ENCODE results near the gene CAP2. TPM values are rescaled to one million over a fixed set of nuclear protein-coding genes. Genes with fewer than 3 reads are reported as not detected.
"Not testable (repeated sequence)": the region's sequence is repeated elsewhere in the genome, so short reads cannot be mapped to it uniquely, and the experiment has no call there.

The CAP2 gene
- total RNA-seq, 2 experiments from 2014 or later, result not detected

DNA sequence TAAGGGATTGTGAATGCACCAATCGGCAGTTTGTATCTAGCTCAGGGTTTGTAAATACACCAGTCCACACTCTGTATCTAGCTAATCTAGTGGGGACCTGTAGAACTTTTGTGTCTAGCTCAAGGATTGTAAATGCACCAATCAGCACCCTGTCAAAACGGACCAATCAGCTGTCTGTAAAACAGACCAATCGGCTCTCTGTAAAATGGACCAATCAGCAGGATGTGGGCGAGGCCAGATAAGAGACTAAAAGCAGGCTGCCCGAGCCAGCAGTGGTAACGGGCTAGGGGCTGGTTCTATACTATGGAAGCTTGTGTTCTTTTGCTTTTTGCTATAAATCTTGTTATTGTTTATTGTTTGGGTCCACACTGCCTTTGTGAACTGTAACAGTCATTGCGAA lies 187.9 kb downstream of the CAP2 start:
- H3K4me1 Mint-ChIP-seq (ENCODE audit: low read depth), result not testable (repeated sequence)

GRCh38 chr6:17583811-17584210 lies 190.4 kb downstream of the CAP2 start:
- ATAC-seq (no peak), DNase-seq (no peak)
- POLR2A ChIA-PET, result interaction anchor here (0.6 kb wide), 2 partner anchors 16 to 253 kb away, joined by 3 read pairs; partner anchors contain the start of gene FAM8A1
- Mint-ChIP-seq H3K36me3 (ENCODE audit: low read depth) (no peaks in the 10 kb centered on the region), H3K9me3 (ENCODE audit: insufficient read depth) (no peaks in the 10 kb centered on the region), H3K27me3 (ENCODE audit: low read depth) (peaks cover 10% of the 10 kb centered on the region), H3K4me3 (no peak overlapping the region), H3K27ac (no peak overlapping the region), H3K4me1 (ENCODE audit: low read depth) (peaks cover 7% of the 10 kb centered on the region)
- CTCF ChIA-PET, result interaction anchor here (0.6 to 2.0 kb wide), 16 partner anchors 8 to 449 kb away, joined by 3 to 13 read pairs (median 4); no protein-coding TSS in a partner anchor

More for the DNA sequence above, 187.9 kb downstream of the CAP2 start:
- CTCF ChIA-PET, result interaction anchor here (0.7 to 2.0 kb wide), 4 partner anchors 223 to 425 kb away, joined by 3 to 5 read pairs (median 4); no protein-coding TSS in a partner anchor
- POLR2A ChIA-PET; H3K9me3 Mint-ChIP-seq (ENCODE audit: insufficient read depth); H3K27ac Mint-ChIP-seq; ATAC-seq; DNase-seq; H3K36me3 Mint-ChIP-seq (ENCODE audit: low read depth): not testable (repeated sequence)
- Mint-ChIP-seq H3K4me3 (peak overlapping the region; percentile 10), H3K27me3 (ENCODE audit: low read depth) (peaks cover 17% of the 10 kb centered on the region)

DNA sequence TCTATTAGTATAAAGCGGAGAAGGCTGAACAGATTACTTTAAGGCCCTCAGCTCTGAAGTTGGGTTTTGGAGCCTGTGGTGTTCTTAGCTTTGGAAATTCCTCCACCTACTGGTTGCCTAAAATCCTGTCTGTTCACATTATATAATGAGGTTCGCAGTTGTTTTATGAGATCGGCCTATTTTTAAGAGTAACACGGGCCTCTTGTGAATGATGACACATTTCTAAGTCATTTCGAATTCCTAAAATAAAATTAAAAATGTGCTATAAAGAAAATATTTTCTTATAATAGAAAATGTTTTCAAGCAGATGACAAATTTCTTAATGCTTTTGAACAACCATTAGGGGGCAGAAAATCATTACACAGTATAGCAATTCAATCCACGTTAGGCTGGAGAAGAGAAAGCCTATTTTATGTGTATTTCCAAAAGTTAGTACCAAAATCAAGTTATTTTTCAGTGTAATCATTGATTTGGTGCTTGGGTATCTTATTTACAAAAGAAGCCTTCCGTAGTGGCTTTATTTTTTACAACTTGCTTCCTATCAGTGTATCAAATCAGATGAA lies 190.9 kb downstream of the CAP2 start:
- Mint-ChIP-seq H3K27me3 (ENCODE audit: low read depth) (peaks cover 10% of the 10 kb centered on the region), H3K9me3 (ENCODE audit: insufficient read depth) (no peaks in the 10 kb centered on the region), H3K36me3 (ENCODE audit: low read depth) (no peaks in the 10 kb centered on the region), H3K4me1 (ENCODE audit: low read depth) (peaks cover 10% of the 10 kb centered on the region), H3K4me3 (no peak overlapping the region), H3K27ac (no peak overlapping the region)
- DNase-seq, result peak; percentile 30
- peak; percentile 62 for ATAC-seq
- CTCF ChIA-PET, result interaction anchor here (0.6 to 2.0 kb wide), 16 partner anchors 8 to 448 kb away, joined by 3 to 13 read pairs (median 4); no protein-coding TSS in a partner anchor
- POLR2A ChIA-PET, result interaction anchor here (0.6 kb wide), 2 partner anchors 16 to 252 kb away, joined by 3 read pairs; partner anchors contain the start of gene FAM8A1

DNA sequence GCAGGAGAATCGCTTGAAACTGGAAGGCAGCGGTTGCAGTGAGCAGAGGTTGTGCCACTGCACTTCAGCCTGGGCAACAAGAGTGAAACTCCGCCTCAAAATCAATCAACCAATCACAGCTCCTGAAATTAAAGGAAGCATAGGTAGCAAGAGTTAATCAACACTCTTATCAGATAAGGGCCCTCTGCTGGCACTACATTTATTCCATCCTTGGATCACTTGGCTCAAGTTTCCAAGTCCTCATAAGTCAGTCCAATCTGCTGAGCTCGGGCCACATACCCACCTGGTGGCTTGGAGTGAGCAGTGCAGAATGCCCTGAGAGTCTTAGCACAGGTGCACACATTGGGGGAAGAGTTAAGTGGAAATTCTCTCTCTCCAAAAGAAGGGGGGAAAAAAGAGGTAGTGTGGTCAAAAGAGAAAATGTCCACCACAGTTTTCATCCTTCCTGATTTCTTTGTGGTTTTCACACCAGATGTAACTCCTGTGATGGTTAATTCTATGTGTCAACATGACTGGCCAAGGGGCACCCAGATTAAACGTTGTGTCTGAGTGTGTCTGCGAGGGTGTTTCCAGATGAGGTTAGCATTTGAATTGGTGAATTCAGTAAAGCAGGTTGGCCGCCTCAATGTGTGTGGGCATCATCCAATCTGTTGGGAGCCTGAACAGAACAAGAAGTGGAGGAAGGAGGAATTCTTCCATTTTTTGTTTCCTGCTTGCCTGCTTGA lies 192.5 kb downstream of the CAP2 start:
- ATAC-seq (no peak), DNase-seq (no peak)
- POLR2A ChIA-PET, result no interaction called here
- H3K9me3 Mint-ChIP-seq (ENCODE audit: insufficient read depth), result no peaks in the 10 kb centered on the region
- peaks cover 9% of the 10 kb centered on the region for H3K27me3 Mint-ChIP-seq (ENCODE audit: low read depth)
- H3K27ac Mint-ChIP-seq, result no peak overlapping the region
- peaks cover 18% of the 10 kb centered on the region for H3K4me1 Mint-ChIP-seq (ENCODE audit: low read depth)
- H3K36me3 Mint-ChIP-seq (ENCODE audit: low read depth), result no peaks in the 10 kb centered on the region
- no peak overlapping the region for H3K4me3 Mint-ChIP-seq
- CTCF ChIA-PET, result interaction anchor here (1.0 to 2.0 kb wide), 4 partner anchors 15 to 218 kb away, joined by 3 to 10 read pairs (median 4); partner anchors contain the start of gene NUP153

GRCh38 chr6:17586623-17587022 lies 193.2 kb downstream of the CAP2 start:
- CTCF ChIA-PET, result interaction anchor here (1.0 kb wide), 1 partner anchor 116 kb away, joined by 3 read pairs; no protein-coding TSS in a partner anchor
- H3K9me3 Mint-ChIP-seq (ENCODE audit: insufficient read depth); POLR2A ChIA-PET: not testable (repeated sequence)

DNA sequence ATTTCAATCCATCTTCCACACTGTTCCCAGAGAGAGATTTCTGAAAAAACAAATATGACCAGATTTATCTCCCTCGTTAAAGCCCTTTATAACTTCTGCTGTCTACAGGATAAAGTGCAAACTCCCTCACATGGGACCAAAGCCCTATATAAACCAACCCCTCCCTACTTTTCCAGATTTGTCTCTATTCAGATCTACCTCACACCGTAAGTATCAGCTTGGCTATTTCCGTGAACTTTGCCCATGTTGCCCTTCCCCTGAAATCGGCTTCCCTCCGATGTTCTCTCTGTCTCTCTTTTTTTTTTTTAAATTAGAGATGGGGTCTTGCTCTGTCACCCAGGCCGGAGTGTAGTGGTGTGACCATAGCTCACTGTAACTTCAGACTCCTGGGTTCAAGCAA lies 194.6 kb downstream of the CAP2 start:
- H3K36me3 Mint-ChIP-seq (ENCODE audit: low read depth), result no peaks in the 10 kb centered on the region
- DNase-seq (no peak), ATAC-seq (no peak)
- H3K27ac Mint-ChIP-seq, result no peak overlapping the region
- ChIA-PET CTCF (no interaction called here), POLR2A (no interaction called here)
- no peak overlapping the region for H3K4me3 Mint-ChIP-seq
- H3K9me3 Mint-ChIP-seq (ENCODE audit: insufficient read depth), result no peaks in the 10 kb centered on the region
- H3K27me3 Mint-ChIP-seq (ENCODE audit: low read depth), result no peaks in the 10 kb centered on the region
- H3K4me1 Mint-ChIP-seq (ENCODE audit: low read depth), result peaks cover 23% of the 10 kb centered on the region

More at GRCh38 chr6:17586623-17587022, 193.2 kb downstream of the CAP2 start:
- peaks cover 21% of the 10 kb centered on the region for H3K4me1 Mint-ChIP-seq (ENCODE audit: low read depth)
- not testable (repeated sequence) for H3K36me3 Mint-ChIP-seq (ENCODE audit: low read depth); H3K4me3 Mint-ChIP-seq; H3K27me3 Mint-ChIP-seq (ENCODE audit: low read depth); ATAC-seq; H3K27ac Mint-ChIP-seq; DNase-seq

DNA sequence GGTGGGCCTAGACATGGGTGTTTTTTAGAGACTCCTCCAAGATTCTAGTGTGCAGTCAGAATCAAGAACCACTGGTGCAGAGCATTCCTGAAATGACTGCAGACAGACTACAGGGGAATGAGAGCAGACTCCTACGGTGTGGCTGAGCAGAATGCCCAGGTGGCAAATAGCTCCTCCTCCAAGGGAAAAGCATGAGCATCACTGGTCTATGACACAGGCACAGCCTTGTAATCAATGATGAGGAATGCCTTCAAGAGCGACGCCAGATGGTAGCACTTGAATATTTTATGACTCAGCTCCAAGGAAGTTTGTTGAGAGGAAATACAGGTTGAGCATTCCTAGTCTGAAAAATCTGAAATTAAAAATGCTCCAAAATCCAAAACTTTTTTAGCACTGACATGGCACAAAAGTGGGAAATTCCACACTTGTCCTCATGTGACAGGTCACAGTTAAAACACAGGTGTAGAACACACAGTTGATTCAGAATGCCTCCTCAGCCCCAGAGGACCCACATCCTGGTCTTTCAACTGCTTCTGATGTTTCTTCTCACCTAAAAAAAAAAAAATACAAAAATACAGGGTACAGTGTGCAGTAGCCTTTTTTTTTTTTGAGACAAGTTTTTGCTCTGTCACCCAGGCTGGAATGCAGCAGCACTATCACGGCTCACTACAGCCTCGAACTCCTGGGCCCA lies 196.2 kb downstream of the CAP2 start:
- POLR2A ChIA-PET, result interaction anchor here (2.2 kb wide), 1 partner anchor 11 kb away, joined by 10 read pairs; the partner anchor contains the start of gene FAM8A1
- no peak overlapping the region for H3K4me3 Mint-ChIP-seq
- no peaks in the 10 kb centered on the region for H3K27me3 Mint-ChIP-seq (ENCODE audit: low read depth)
- no peaks in the 10 kb centered on the region for H3K36me3 Mint-ChIP-seq (ENCODE audit: low read depth)
- CTCF ChIA-PET, result interaction anchor here (0.8 kb wide), 1 partner anchor 215 kb away, joined by 5 read pairs; no protein-coding TSS in a partner anchor
- ATAC-seq (peak; percentile 45), DNase-seq (no peak)
- H3K4me1 Mint-ChIP-seq (ENCODE audit: low read depth), result peaks cover 19% of the 10 kb centered on the region
- H3K9me3 Mint-ChIP-seq (ENCODE audit: insufficient read depth), result no peaks in the 10 kb centered on the region
- no peak overlapping the region for H3K27ac Mint-ChIP-seq

- ATAC-seq (no peak), DNase-seq (no peak)
- H3K27me3 Mint-ChIP-seq (ENCODE audit: low read depth), result no peaks in the 10 kb centered on the region
- H3K4me3 Mint-ChIP-seq, result no peak overlapping the region
- CTCF ChIA-PET, result interaction anchor here (1.7 to 2.0 kb wide), 2 partner anchors 10 to 213 kb away, joined by 4 to 7 read pairs; no protein-coding TSS in a partner anchor
- no peaks in the 10 kb centered on the region for H3K9me3 Mint-ChIP-seq (ENCODE audit: insufficient read depth)
- POLR2A ChIA-PET, result no interaction called here
- H3K36me3 Mint-ChIP-seq (ENCODE audit: low read depth), result no peaks in the 10 kb centered on the region
- H3K4me1 Mint-ChIP-seq (ENCODE audit: low read depth), result peaks cover 19% of the 10 kb centered on the region
- no peak overlapping the region for H3K27ac Mint-ChIP-seq
Measured at GRCh38 chr6:17591287-17591686, 197.9 kb downstream of the CAP2 start.

GRCh38 chr6:17593246-17593645 lies 199.9 kb downstream of the CAP2 start:
- ChIA-PET CTCF (no interaction called here), POLR2A (no interaction called here)
- Mint-ChIP-seq H3K36me3 (ENCODE audit: low read depth) (no peaks in the 10 kb centered on the region), H3K27ac (no peak overlapping the region), H3K4me3 (no peak overlapping the region), H3K4me1 (ENCODE audit: low read depth) (peaks cover 19% of the 10 kb centered on the region), H3K9me3 (ENCODE audit: insufficient read depth) (no peaks in the 10 kb centered on the region), H3K27me3 (ENCODE audit: low read depth) (no peaks in the 10 kb centered on the region)
- DNase-seq (no peak), ATAC-seq (no peak)

GRCh38 chr6:17596085-17596484 lies 202.7 kb downstream of the CAP2 start:
- ATAC-seq (no peak), DNase-seq (no peak)
- Mint-ChIP-seq H3K9me3 (ENCODE audit: insufficient read depth) (no peaks in the 10 kb centered on the region), H3K27ac (no peak overlapping the region), H3K36me3 (ENCODE audit: low read depth) (peaks cover under 1% of the 10 kb centered on the region), H3K4me1 (ENCODE audit: low read depth) (peaks cover 17% of the 10 kb centered on the region), H3K4me3 (no peak overlapping the region), H3K27me3 (ENCODE audit: low read depth) (no peaks in the 10 kb centered on the region)
- ChIA-PET POLR2A (interaction anchor here (0.6 kb wide), 1 partner anchor 114 kb away, joined by 3 read pairs; no protein-coding TSS in a partner anchor), CTCF (no interaction called here)

DNA sequence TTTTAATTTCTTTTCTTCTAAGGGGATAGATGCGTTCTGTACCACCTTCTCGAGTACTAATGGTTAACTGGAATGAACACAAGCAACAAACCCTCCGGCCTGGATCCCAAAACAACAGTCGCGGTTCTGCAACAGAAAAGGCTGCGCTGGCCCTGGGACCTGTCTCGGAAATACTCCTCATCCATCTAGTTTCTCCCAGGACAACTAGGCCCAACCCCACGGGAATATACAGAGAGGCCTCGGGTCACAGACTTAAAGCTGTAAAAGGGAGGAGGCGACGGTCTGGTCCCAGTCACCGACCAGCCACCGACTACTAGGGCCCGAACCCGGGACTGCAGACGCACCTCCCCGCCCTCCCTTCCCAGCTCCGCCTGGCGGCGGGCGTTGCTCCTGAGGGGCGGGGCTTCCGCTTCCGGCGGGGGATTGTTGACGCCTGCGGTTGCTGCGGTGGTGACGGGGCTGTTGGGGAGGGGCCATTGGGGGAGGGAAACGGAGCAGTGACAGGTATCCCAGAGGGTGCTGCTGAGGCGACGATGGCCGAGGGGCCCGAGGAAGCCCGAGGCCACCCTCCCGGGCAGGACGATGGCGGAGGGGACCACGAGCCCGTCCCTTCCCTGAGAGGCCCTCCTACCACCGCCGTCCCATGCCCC lies 206.6 kb downstream of the CAP2 start, which contains the start of gene FAM8A1:
TSS of gene FAM8A1 (plus strand) at position 426 of the 650 bp plus-strand sequence. CDS start at position 534, 108 bp downstream.
- H3K9me3 Mint-ChIP-seq (ENCODE audit: insufficient read depth), result no peaks in the 10 kb centered on the region
- ATAC-seq (peak; percentile 85), DNase-seq (peak; percentile 97)
- H3K36me3 Mint-ChIP-seq (ENCODE audit: low read depth), result peaks cover 20% of the 10 kb centered on the region
- ChIA-PET CTCF (interaction anchor here (0.7 to 2.7 kb wide), 7 partner anchors 8 to 218 kb away, joined by 3 to 12 read pairs (median 4); no protein-coding TSS in a partner anchor), POLR2A (interaction anchor here (0.6 to 4.7 kb wide), 9 partner anchors 11 to 115 kb away, joined by 3 to 39 read pairs (median 3); partner anchors contain the start of gene NUP153)
- H3K4me3 Mint-ChIP-seq, result peak within 1 kb of the TSS; percentile 82
- no peaks in the 10 kb centered on the region for H3K27me3 Mint-ChIP-seq (ENCODE audit: low read depth)
- H3K27ac Mint-ChIP-seq, result peak within 1 kb of the TSS; percentile 89
- H3K4me1 Mint-ChIP-seq (ENCODE audit: low read depth), result peaks cover 41% of the 10 kb centered on the region

Data from activated CD8-positive, alpha-beta T cell treated with anti-CD3 and anti-CD28 coated beads, Interleukin-2, amount 10 ng/mL, durations not matched to agents 7 days and 5 days (primary cell).